Osteoblast (primary cell): ENCODE measurements around the gene SH3TC1. TPM values are rescaled to one million over a fixed set of nuclear protein-coding genes. Genes with fewer than 3 reads are reported as not detected.

ENCODE experiments used
- DNase-seq: peaks from one replicate; pipeline ENCODE4 v3.0.0; 2011; ENCODE audit warnings: low spot score, mixed read lengths; ENCODE audit not compliant: insufficient read length; ENCODE audit errors: missing footprints
- H2AFZ ChIP-seq: 2 replicates; pipeline ENCODE4 v1.6.0; 2011; ENCODE audit warnings: mild to moderate bottlenecking, low read length
- H3K27ac ChIP-seq: 2 replicates; pipeline ENCODE4 v1.5.1; 2011; ENCODE audit warnings: mild to moderate bottlenecking, low read depth, low read length, moderate library complexity
- H3K27me3 ChIP-seq: 2 replicates; pipeline ENCODE4 v1.6.0; 2012; ENCODE audit warnings: mild to moderate bottlenecking, control low read depth, inconsistent platforms, low read length, moderate library complexity; ENCODE audit not compliant: insufficient read depth
- H3K36me3 ChIP-seq: 2 replicates; pipeline ENCODE4 v1.5.1; 2011; ENCODE audit warnings: mild to moderate bottlenecking, low read length, control low read depth, moderate library complexity; ENCODE audit not compliant: insufficient read depth
- H3K4me1 ChIP-seq: 2 replicates; pipeline ENCODE4 v1.5.1; 2011; ENCODE audit warnings: mild to moderate bottlenecking, low read length, control low read depth, moderate library complexity; ENCODE audit not compliant: insufficient read depth
- H3K4me2 ChIP-seq: 2 replicates; pipeline ENCODE4 v1.6.0; 2011; ENCODE audit warnings: mild to moderate bottlenecking, low read length; ENCODE audit not compliant: insufficient read depth
- H3K4me3 ChIP-seq: fragments of 200-600 bp; sonication (generic); 3 replicates; pipeline ENCODE4 v1.5.1; 2012; ENCODE audit warnings: mild to moderate bottlenecking, low read length, inconsistent platforms; ENCODE audit not compliant: insufficient read depth
- H3K79me2 ChIP-seq: 2 replicates; pipeline ENCODE4 v1.6.0; 2012; ENCODE audit warnings: mild to moderate bottlenecking, low read length, control low read depth, inconsistent platforms; ENCODE audit not compliant: insufficient read depth
- H3K9me3 ChIP-seq: 2 replicates; pipeline ENCODE4 v1.5.1; 2011; ENCODE audit warnings: low read depth, low read length, control low read depth
- H4K20me1 ChIP-seq: 2 replicates; pipeline ENCODE4 v1.6.0; 2012; ENCODE audit warnings: mild to moderate bottlenecking, low read length, control low read depth; ENCODE audit not compliant: insufficient read depth
- total RNA-seq: library from RNA; depleted of rRNA; stranded (reverse); fragments of >200 nt; gene quantifications from 2 replicates; pipeline ENCODE4 v1.2.3, GENCODE V29; 2012
- TF ChIP-seq, protein P1 (sequence below): IDR thresholded peaks from 2 replicates; pipeline ENCODE4 v1.5.1; 2011; ENCODE audit warnings: mild to moderate bottlenecking, low read depth, low read length, moderate library complexity; ENCODE audit errors: extremely low read depth

SH3TC1 gene
- total RNA-seq, 1 donor: 3.6 TPM

DNA sequence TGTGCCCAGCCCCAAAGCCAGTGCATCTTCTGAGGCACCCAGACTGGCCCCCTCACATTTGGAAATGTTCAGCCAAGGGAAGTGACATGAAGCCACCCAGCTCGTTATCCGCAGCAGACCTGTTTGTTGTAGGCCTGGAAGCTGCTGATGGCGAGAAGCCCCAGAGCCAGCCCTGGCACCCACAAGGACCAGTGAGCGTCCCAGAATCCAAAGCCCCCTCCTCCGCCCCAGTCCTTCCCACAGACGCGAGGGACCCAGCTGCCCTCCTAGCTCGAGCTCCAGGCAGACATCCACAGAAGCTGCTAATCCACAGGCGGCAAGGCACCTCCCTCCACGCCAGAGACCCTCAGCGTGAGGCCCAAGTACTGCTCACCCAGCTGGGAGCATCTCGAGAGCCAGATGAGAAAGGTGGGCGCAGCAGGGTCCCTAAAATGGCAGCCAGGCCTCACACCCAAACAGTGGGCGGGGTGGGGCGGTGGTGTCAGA lies 47.9 kb upstream of the SH3TC1 start:
- Histone ChIP-seq H3K9me3 (no peaks in the 10 kb centered on the region), H3K27ac (no peak overlapping the region), H3K4me2 (no peak overlapping the region), H3K36me3 (no peaks in the 10 kb centered on the region), H2AFZ (no peak overlapping the region), H3K4me3 (no peak overlapping the region), H3K79me2 (no peaks in the 10 kb centered on the region), H3K4me1 (no peaks in the 10 kb centered on the region), H3K27me3 (peaks cover 37% of the 10 kb centered on the region), H4K20me1 (no peaks in the 10 kb centered on the region)
- peak; percentile 27 for DNase-seq
- TF ChIP-seq, protein P1, sequence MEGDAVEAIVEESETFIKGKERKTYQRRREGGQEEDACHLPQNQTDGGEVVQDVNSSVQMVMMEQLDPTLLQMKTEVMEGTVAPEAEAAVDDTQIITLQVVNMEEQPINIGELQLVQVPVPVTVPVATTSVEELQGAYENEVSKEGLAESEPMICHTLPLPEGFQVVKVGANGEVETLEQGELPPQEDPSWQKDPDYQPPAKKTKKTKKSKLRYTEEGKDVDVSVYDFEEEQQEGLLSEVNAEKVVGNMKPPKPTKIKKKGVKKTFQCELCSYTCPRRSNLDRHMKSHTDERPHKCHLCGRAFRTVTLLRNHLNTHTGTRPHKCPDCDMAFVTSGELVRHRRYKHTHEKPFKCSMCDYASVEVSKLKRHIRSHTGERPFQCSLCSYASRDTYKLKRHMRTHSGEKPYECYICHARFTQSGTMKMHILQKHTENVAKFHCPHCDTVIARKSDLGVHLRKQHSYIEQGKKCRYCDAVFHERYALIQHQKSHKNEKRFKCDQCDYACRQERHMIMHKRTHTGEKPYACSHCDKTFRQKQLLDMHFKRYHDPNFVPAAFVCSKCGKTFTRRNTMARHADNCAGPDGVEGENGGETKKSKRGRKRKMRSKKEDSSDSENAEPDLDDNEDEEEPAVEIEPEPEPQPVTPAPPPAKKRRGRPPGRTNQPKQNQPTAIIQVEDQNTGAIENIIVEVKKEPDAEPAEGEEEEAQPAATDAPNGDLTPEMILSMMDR: no peak

GRCh38 chr4:8152090-8152864 lies 46.8 kb upstream of the SH3TC1 start:
- DNase-seq: peak; percentile 66
- no peak overlapping the region for H3K4me3 ChIP-seq
- H3K9me3 ChIP-seq: no peaks in the 10 kb centered on the region
- TF ChIP-seq, protein P1: no peak
- no peak overlapping the region for H3K4me2 ChIP-seq
- no peaks in the 10 kb centered on the region for H3K4me1 ChIP-seq
- no peaks in the 10 kb centered on the region for H3K36me3 ChIP-seq
- H4K20me1 ChIP-seq: no peaks in the 10 kb centered on the region
- H3K79me2 ChIP-seq: no peaks in the 10 kb centered on the region
- H3K27ac ChIP-seq: no peak overlapping the region
- no peak overlapping the region for H2AFZ ChIP-seq
- H3K27me3 ChIP-seq: peaks cover 30% of the 10 kb centered on the region

- Histone ChIP-seq H4K20me1 (no peaks in the 10 kb centered on the region), H3K4me3 (no peak overlapping the region), H3K36me3 (no peaks in the 10 kb centered on the region), H3K79me2 (no peaks in the 10 kb centered on the region), H3K27me3 (peaks cover 33% of the 10 kb centered on the region), H3K9me3 (no peaks in the 10 kb centered on the region), H3K27ac (no peak overlapping the region), H3K4me2 (no peak overlapping the region), H2AFZ (no peak overlapping the region), H3K4me1 (no peaks in the 10 kb centered on the region)
- DNase-seq: peak; percentile 80
- TF ChIP-seq, protein P1: no peak
Measured at GRCh38 chr4:8152865-8153257, 46.2 kb upstream of the SH3TC1 start.

DNA sequence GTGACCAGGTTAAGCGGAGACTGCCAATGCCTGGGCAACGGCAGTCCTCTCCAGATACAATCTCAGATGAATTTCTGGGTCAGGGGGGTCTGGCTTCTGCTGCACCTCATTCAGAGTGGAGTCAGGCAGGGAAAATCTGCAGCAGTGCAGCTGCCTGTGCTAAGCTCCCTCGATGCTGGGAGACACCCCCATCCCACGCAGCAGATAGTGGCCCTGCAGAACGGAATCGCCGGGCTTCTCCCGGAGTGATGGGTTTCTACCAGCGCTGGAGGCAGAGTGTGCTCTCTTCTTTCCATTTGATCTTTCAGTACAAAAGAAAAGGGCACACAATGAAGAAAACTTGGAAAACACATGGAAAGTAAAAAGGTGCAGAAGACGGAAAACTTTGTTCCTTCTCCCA lies 45.6 kb upstream of the SH3TC1 start:
- Histone ChIP-seq H3K27ac (no peak overlapping the region), H2AFZ (no peak overlapping the region), H3K36me3 (no peaks in the 10 kb centered on the region), H3K4me1 (peaks cover 4% of the 10 kb centered on the region), H3K27me3 (peaks cover 39% of the 10 kb centered on the region), H3K4me3 (no peak overlapping the region), H4K20me1 (no peaks in the 10 kb centered on the region), H3K4me2 (no peak overlapping the region), H3K9me3 (no peaks in the 10 kb centered on the region), H3K79me2 (no peaks in the 10 kb centered on the region)
- peak; percentile 37 for DNase-seq
- TF ChIP-seq, protein P1: no peak
